Colonic mucosa (tissue), 4 donors: ENCODE measurements around the gene DGKD. TPM values are rescaled to one million over a fixed set of nuclear protein-coding genes. Genes with fewer than 3 reads are reported as not detected.

Experiments used
- DNase-seq: peaks from one replicate; pipeline ENCODE4 v3.0.0-alpha.2; 2020
- H3K27ac ChIP-seq: fragments of 200-600 bp; one replicate; pipeline ENCODE4 v1.8.0; 2021
- H3K27me3 ChIP-seq: fragments of 200-600 bp; one replicate; pipeline ENCODE4 v1.8.0; 2021
- H3K36me3 ChIP-seq: fragments of 200-600 bp; one replicate; pipeline ENCODE4 v1.8.0; 2021
- H3K4me1 ChIP-seq: fragments of 200-600 bp; one replicate; pipeline ENCODE4 v1.8.0; 2021; ENCODE audit warnings: mild to moderate bottlenecking
- H3K4me3 ChIP-seq: fragments of 200-600 bp; one replicate; pipeline ENCODE4 v1.8.0; 2021
- H3K9ac ChIP-seq, 2 donors: one replicate each; pipeline ENCODE4 v1.7.0; 2013; ENCODE audit warnings: control low read depth in 2 of 2, low read depth in 2 of 2, low read length in 2 of 2
- H3K9me3 ChIP-seq: fragments of 200-600 bp; one replicate; pipeline ENCODE4 v1.8.0; 2021
- CTCF ChIP-seq: fragments of 200-600 bp; IDR thresholded peaks from one replicate; pipeline ENCODE4 v1.8.0; 2022; ENCODE audit warnings: antibody characterized with exemption, mild to moderate bottlenecking
- intact Hi-C: fragments of 100-400 bp; cut with DNase I; formaldehyde crosslinking; loops from one replicate; pipeline ENCODE4 v1.14.1; 2022
- total RNA-seq, 2 donors: library from RNA; stranded (reverse); fragmentation: NEBNext Ultra II Directional in 1 of 2; extraction: Animal tissue kit (Norgen Biotek cat#: 25700) in 1 of 2; gene quantifications; one replicate each; pipeline ENCODE4 v1.2.1, GENCODE V29; 2021
- donor health status: healthy.
- donor health status: DM: no; HTN: no; CAD: no.
- donor health status: DM: no; HTN: no; CAD: no.

The DGKD gene
- total RNA-seq, 2 donors from 2014 or later, result 64.4 to 94.6 TPM

GRCh38 chr2:233444501-233444900 is 90.2 kb downstream of the DGKD start:
- no peak overlapping the region for H3K9ac ChIP-seq
- DNase-seq, result no peak
- no peak overlapping the region for H3K27ac ChIP-seq
- H3K9me3 ChIP-seq, result no peaks in the 10 kb centered on the region
- H3K36me3 ChIP-seq, result no peaks in the 10 kb centered on the region
- no peak overlapping the region for H3K4me3 ChIP-seq
- H3K4me1 ChIP-seq, result no peaks in the 10 kb centered on the region
- H3K27me3 ChIP-seq, result no peaks in the 10 kb centered on the region
- no peak for TF ChIP-seq CTCF
- intact Hi-C loops, result loop anchor here (10.0 kb wide), 1 partner anchor 160 kb away; no protein-coding TSS in a partner anchor

GRCh38 chr2:233445152-233445830 is 91.0 kb downstream of the DGKD start:
- H3K4me1 ChIP-seq, result no peaks in the 10 kb centered on the region
- no peak for DNase-seq
- intact Hi-C loops, result loop anchor here (5.0 to 10.0 kb wide), 2 partner anchors 88 to 160 kb away; no protein-coding TSS in a partner anchor
- no peaks in the 10 kb centered on the region for H3K27me3 ChIP-seq
- no peak for TF ChIP-seq CTCF
- peaks cover 4% of the 10 kb centered on the region for H3K36me3 ChIP-seq
- H3K4me3 ChIP-seq, result no peak overlapping the region
- H3K27ac ChIP-seq, result no peak overlapping the region
- H3K9ac ChIP-seq, result no peak overlapping the region
- H3K9me3 ChIP-seq, result no peaks in the 10 kb centered on the region

GRCh38 chr2:233446121-233446520 is 91.8 kb downstream of the DGKD start:
- no peak overlapping the region for H3K4me3 ChIP-seq
- H3K27me3 ChIP-seq, result no peaks in the 10 kb centered on the region
- intact Hi-C loops, result loop anchor here (2.0 to 10.0 kb wide), 3 partner anchors 89 to 385 kb away; no protein-coding TSS in a partner anchor
- TF ChIP-seq CTCF, result no peak
- DNase-seq, result no peak
- H3K9ac ChIP-seq, result no peak overlapping the region
- H3K36me3 ChIP-seq, result peaks cover 4% of the 10 kb centered on the region
- no peak overlapping the region for H3K27ac ChIP-seq
- H3K4me1 ChIP-seq, result no peaks in the 10 kb centered on the region
- no peaks in the 10 kb centered on the region for H3K9me3 ChIP-seq

DNA sequence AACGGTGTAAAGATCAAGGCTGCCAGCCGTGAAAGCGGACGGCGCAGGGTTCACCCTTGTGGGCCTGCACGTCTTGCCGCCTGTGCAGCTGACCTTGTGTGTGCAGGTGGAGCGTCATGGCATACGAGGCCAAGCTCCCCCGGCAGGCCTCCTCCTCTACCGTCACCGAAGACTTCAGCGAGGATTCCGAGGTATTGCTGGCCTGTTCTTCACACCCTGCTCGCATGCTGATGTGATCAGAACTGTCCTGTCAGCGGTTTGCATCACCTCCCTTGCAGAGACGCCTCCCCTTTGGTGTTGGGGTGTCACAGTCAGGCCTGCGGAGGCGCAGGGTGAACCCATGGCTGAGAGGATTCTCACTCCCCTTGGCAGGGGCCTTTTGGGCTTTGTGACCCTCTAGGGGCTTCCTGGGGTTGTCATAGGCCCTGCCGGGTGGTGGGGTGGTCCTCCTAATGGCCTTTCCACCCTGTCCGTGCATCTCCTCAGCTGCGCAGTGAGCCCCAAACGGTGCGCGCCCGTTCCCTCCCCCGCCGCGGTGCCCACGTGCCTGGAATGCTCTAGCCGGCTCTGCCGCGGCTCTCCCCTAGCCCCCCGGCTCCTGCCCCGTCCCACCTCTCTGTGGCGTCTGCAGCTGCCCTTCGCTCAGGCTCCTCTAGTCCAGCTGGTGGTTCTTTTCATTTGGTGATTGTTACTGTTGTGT is 92.5 kb downstream of the DGKD start:
- H3K36me3 ChIP-seq, result peaks cover 6% of the 10 kb centered on the region
- no peaks in the 10 kb centered on the region for H3K9me3 ChIP-seq
- DNase-seq, result no peak
- H3K27ac ChIP-seq, result no peak overlapping the region
- no peak overlapping the region for H3K9ac ChIP-seq
- intact Hi-C loops, result loop anchor here (2.0 to 10.0 kb wide), 3 partner anchors 89 to 384 kb away; no protein-coding TSS in a partner anchor
- H3K4me3 ChIP-seq, result no peak overlapping the region
- H3K4me1 ChIP-seq, result no peaks in the 10 kb centered on the region
- TF ChIP-seq CTCF, result no peak
- H3K27me3 ChIP-seq, result no peaks in the 10 kb centered on the region

- no peak for DNase-seq
- no peaks in the 10 kb centered on the region for H3K4me1 ChIP-seq
- H3K36me3 ChIP-seq, result peaks cover 15% of the 10 kb centered on the region
Observed at GRCh38 chr2:233447506-233448219, 93.4 kb downstream of the DGKD start.

More at GRCh38 chr2:233447506-233448219, 93.4 kb downstream of the DGKD start:
- H3K27me3 ChIP-seq, result no peaks in the 10 kb centered on the region
- no peak overlapping the region for H3K27ac ChIP-seq
- H3K9me3 ChIP-seq, result no peaks in the 10 kb centered on the region
- intact Hi-C loops, result loop anchor here (2.0 to 10.0 kb wide), 3 partner anchors 90 to 383 kb away; no protein-coding TSS in a partner anchor
- no peak overlapping the region for H3K4me3 ChIP-seq
- H3K9ac ChIP-seq, result no peak overlapping the region
- TF ChIP-seq CTCF, result no peak
